ENCODE results near the gene TGM1. TPM values are rescaled to one million over a fixed set of nuclear protein-coding genes. Genes with fewer than 3 reads are reported as not detected.
"Not testable (repeated sequence)": the region's sequence is repeated elsewhere in the genome, so short reads cannot be mapped to it uniquely, and the experiment has no call there.

TGM1 gene
- total RNA-seq, 2 donors from 2014 or later: 0.14 to 1.7 TPM

GRCh38 chr14:24222987-24223386 lies 40.0 kb downstream of the TGM1 start:
- not testable (repeated sequence) for DNase-seq (ENCODE audit: low spot score)

GRCh38 chr14:24219521-24219920 lies 43.5 kb downstream of the TGM1 start:
- intact Hi-C loops (cut with DNase I): loop anchor here in 1 of 2 donors (1.0 kb wide), 1 partner anchor 9 kb away; no protein-coding TSS in a partner anchor
- DNase-seq (ENCODE audit: low spot score): no peak

More at GRCh38 chr14:24222987-24223386, 40.0 kb downstream of the TGM1 start:
- intact Hi-C loops (cut with DNase I): not testable (repeated sequence)

- intact Hi-C loops (cut with DNase I): loop anchor here in 1 of 2 donors (1.0 kb wide), 1 partner anchor 9 kb away; no protein-coding TSS in a partner anchor
- DNase-seq (ENCODE audit: low spot score): no peak
These were observed 43.9 kb downstream of the TGM1 start for GRCh38 chr14:24219080-24219479.

GRCh38 chr14:24216876-24217275 lies 46.1 kb downstream of the TGM1 start:
- intact Hi-C loops (cut with DNase I); DNase-seq (ENCODE audit: low spot score): not testable (repeated sequence)

GRCh38 chr14:24216345-24216699 lies 46.7 kb downstream of the TGM1 start:
- intact Hi-C loops (cut with DNase I): no loop called here
- no peak for DNase-seq (ENCODE audit: low spot score)

- intact Hi-C loops (cut with DNase I): no loop called here
- DNase-seq (ENCODE audit: low spot score): peak; percentile 96
These were observed 47.3 kb downstream of the TGM1 start, which contains the start of gene MDP1 for GRCh38 chr14:24215495-24216344. Gene MDP1 (minus strand): TSS chr14:24216066. CDS start chr14:24215955, 111 bp downstream.

- intact Hi-C loops (cut with DNase I): no loop called here
These were observed 48.9 kb downstream of the TGM1 start for GRCh38 chr14:24213866-24214662.

GRCh38 chr14:24212924-24213865 lies 49.8 kb downstream of the TGM1 start, which contains the start of gene CHMP4A:
Gene CHMP4A (minus strand): TSS chr14:24213488. CDS start chr14:24213439, 49 bp downstream.
- intact Hi-C loops (cut with DNase I): no loop called here
- DNase-seq (ENCODE audit: low spot score): peak; percentile 100

More at GRCh38 chr14:24213866-24214662, 48.9 kb downstream of the TGM1 start:
- no peak for DNase-seq (ENCODE audit: low spot score)

- intact Hi-C loops (cut with DNase I): no loop called here
- no peak for DNase-seq (ENCODE audit: low spot score)
These were observed 51.7 kb downstream of the TGM1 start for GRCh38 chr14:24211311-24211710.

- no peak for DNase-seq (ENCODE audit: low spot score)
- intact Hi-C loops (cut with DNase I): no loop called here
These were observed 55.4 kb downstream of the TGM1 start for GRCh38 chr14:24207625-24208024.

GRCh38 chr14:24207104-24207551 lies 55.8 kb downstream of the TGM1 start:
- DNase-seq (ENCODE audit: low spot score): no peak
- intact Hi-C loops (cut with DNase I): no loop called here

GRCh38 chr14:24206260-24207103 lies 56.5 kb downstream of the TGM1 start:
- intact Hi-C loops (cut with DNase I): no loop called here
- DNase-seq (ENCODE audit: low spot score): no peak

- DNase-seq (ENCODE audit: low spot score): no peak
- intact Hi-C loops (cut with DNase I): no loop called here
These were observed 58.5 kb downstream of the TGM1 start for GRCh38 chr14:24204163-24205146.

- intact Hi-C loops (cut with DNase I); DNase-seq (ENCODE audit: low spot score): not testable (repeated sequence)
These were observed 59.6 kb downstream of the TGM1 start for GRCh38 chr14:24203249-24203886.

- DNase-seq (ENCODE audit: low spot score); intact Hi-C loops (cut with DNase I): not testable (repeated sequence)
These were observed 60.4 kb downstream of the TGM1 start for GRCh38 chr14:24202538-24202937.
